Measurements from ENCODE around the gene ZC3HAV1.

The ZC3HAV1 gene

DNA sequence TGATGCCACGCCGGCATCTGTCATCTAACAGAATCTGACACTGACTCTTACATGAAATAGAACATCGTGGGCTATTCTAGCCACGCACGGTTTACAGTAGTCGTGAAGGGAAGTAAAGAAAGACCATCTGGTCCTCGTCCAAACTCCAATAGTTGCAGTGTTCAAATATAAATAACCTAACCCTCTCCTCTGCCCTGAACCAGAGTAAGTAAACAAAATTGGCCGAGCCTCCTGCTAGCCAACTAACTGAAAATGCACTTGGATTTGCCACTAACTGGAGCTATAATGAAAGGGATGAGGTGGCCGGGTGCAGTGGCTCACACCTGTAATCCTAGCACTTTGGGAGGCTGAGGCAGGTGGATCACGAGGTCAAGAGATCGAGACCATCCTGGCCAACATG lies 44.2 kb downstream of the ZC3HAV1 start:
- TF ChIP-seq EZH2 (IDR thresholded peaks at IDR 0.05; ENCODE audit: borderline replicate concordance, low read depth, low read length, severe bottlenecking) (no peak), CTCF (IDR thresholded peaks at IDR 0.05; ENCODE audit: borderline replicate concordance, extremely low read depth, low read length, poor library complexity, severe bottlenecking) (no peak)
- H4K20me1 ChIP-seq (ENCODE audit: insufficient read depth, low read length), result peaks cover 39% of the 10 kb centered on the region
- H2AFZ ChIP-seq (ENCODE audit: low read depth, low read length), result no peak overlapping the region
- H3K4me3 ChIP-seq (ENCODE audit: low read depth in 1 of 2, low read length in 2 of 2), result no peak overlapping the region
- H3K9ac ChIP-seq (ENCODE audit: low read depth, low read length), result no peak overlapping the region
- DNase-seq, result no peak
- H3K9me3 ChIP-seq (ENCODE audit: insufficient read depth, low read length, severe bottlenecking), result no peaks in the 10 kb centered on the region
- H3K4me1 ChIP-seq (ENCODE audit: insufficient read depth, low read length), result no peaks in the 10 kb centered on the region
- peaks cover 79% of the 10 kb centered on the region for H3K79me2 ChIP-seq (ENCODE audit: insufficient read depth, low read length)
- no peak overlapping the region for H3K4me2 ChIP-seq (ENCODE audit: insufficient read depth, low read length)
- no peaks in the 10 kb centered on the region for H3K27me3 ChIP-seq (ENCODE audit: insufficient read depth, low read length, poor library complexity)
- peaks cover 96% of the 10 kb centered on the region for H3K36me3 ChIP-seq (ENCODE audit: insufficient read depth, low read length)
- no peak overlapping the region for H3K27ac ChIP-seq (ENCODE audit: low read length)
- no peak for ATAC-seq (ENCODE audit: insufficient read depth, low read depth)

- no peak for DNase-seq
- no peak for ATAC-seq (ENCODE audit: insufficient read depth, low read depth)
- peaks cover 31% of the 10 kb centered on the region for H4K20me1 ChIP-seq (ENCODE audit: insufficient read depth, low read length)
- no peak overlapping the region for H3K27ac ChIP-seq (ENCODE audit: low read length)
- no peak for TF ChIP-seq EZH2 (IDR thresholded peaks at IDR 0.05; ENCODE audit: borderline replicate concordance, low read depth, low read length, severe bottlenecking)
- TF ChIP-seq CTCF (IDR thresholded peaks at IDR 0.05; ENCODE audit: borderline replicate concordance, extremely low read depth, low read length, poor library complexity, severe bottlenecking), result no peak
- H3K4me3 ChIP-seq (ENCODE audit: low read depth in 1 of 2, low read length in 2 of 2), result no peak overlapping the region
- no peak overlapping the region for H3K9ac ChIP-seq (ENCODE audit: low read depth, low read length)
- H3K36me3 ChIP-seq (ENCODE audit: insufficient read depth, low read length), result peaks cover 94% of the 10 kb centered on the region
- peaks cover 61% of the 10 kb centered on the region for H3K79me2 ChIP-seq (ENCODE audit: insufficient read depth, low read length)
- H3K9me3 ChIP-seq (ENCODE audit: insufficient read depth, low read length, severe bottlenecking), result no peaks in the 10 kb centered on the region
- H3K4me2 ChIP-seq (ENCODE audit: insufficient read depth, low read length), result no peak overlapping the region
- H3K4me1 ChIP-seq (ENCODE audit: insufficient read depth, low read length), result no peaks in the 10 kb centered on the region
- no peak overlapping the region for H2AFZ ChIP-seq (ENCODE audit: low read depth, low read length)
- H3K27me3 ChIP-seq (ENCODE audit: insufficient read depth, low read length, poor library complexity), result no peaks in the 10 kb centered on the region
Measured at GRCh38 chr7:139061416-139061815, 48.1 kb downstream of the ZC3HAV1 start.

DNA sequence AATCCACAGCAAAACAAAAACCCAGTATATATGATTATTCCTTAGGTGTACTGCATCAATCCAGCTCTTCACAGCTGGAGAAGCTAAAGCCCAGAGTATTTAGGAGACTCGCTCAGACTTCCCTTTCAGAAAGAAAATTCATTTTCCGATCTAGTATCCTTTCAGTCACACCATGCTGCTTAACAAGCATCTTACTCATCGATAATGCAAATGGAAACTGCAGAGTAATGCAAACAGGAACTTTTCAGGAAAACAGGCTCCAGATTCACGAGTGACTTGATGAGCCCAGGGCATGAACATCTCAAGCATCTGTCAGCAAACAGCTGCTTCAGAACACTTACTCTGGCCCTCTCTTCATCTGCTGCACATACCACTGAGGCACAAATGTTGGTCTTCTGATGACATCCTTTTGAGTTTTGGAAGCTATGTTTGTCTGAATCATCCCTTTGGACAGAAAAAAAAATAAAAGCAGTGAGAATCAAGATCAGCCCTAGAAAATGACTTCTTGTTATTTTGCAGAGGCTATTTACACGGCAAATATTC lies 48.8 kb downstream of the ZC3HAV1 start:
- no peak for ATAC-seq (ENCODE audit: insufficient read depth, low read depth)
- DNase-seq, result no peak
- peaks cover 57% of the 10 kb centered on the region for H3K79me2 ChIP-seq (ENCODE audit: insufficient read depth, low read length)

More for the DNA sequence above, 48.8 kb downstream of the ZC3HAV1 start:
- Histone ChIP-seq H3K27ac (ENCODE audit: low read length) (no peak overlapping the region), H3K4me1 (ENCODE audit: insufficient read depth, low read length) (no peaks in the 10 kb centered on the region), H3K9ac (ENCODE audit: low read depth, low read length) (no peak overlapping the region), H3K4me2 (ENCODE audit: insufficient read depth, low read length) (no peak overlapping the region), H3K36me3 (ENCODE audit: insufficient read depth, low read length) (peaks cover 93% of the 10 kb centered on the region), H4K20me1 (ENCODE audit: insufficient read depth, low read length) (peaks cover 24% of the 10 kb centered on the region), H3K4me3 (ENCODE audit: low read depth in 1 of 2, low read length in 2 of 2) (no peak overlapping the region), H3K27me3 (ENCODE audit: insufficient read depth, low read length, poor library complexity) (no peaks in the 10 kb centered on the region), H2AFZ (ENCODE audit: low read depth, low read length) (no peak overlapping the region), H3K9me3 (ENCODE audit: insufficient read depth, low read length, severe bottlenecking) (no peaks in the 10 kb centered on the region)
- TF ChIP-seq EZH2 (IDR thresholded peaks at IDR 0.05; ENCODE audit: borderline replicate concordance, low read depth, low read length, severe bottlenecking), result no peak
- no peak for TF ChIP-seq CTCF (IDR thresholded peaks at IDR 0.05; ENCODE audit: borderline replicate concordance, extremely low read depth, low read length, poor library complexity, severe bottlenecking)
